Keratinocyte (primary cell): ENCODE results near the gene TTC21B.

Experiments used
- CTCF ChIP-seq, 3 experiments: IDR thresholded peaks in 1 of 3; conservative IDR thresholded peaks in 1 of 3; optimal IDR thresholded peaks in 1 of 3; 2 replicates in 2 of 3; 3 replicates in 1 of 3; pipeline versions ENCODE3 to v1.5.1; 2011; ENCODE audit warnings: low read length in 3 of 3, mild to moderate bottlenecking in 3 of 3, moderate library complexity in 2 of 3, control low read depth in 1 of 3, inconsistent platforms in 1 of 3; ENCODE audit not compliant: insufficient read depth in 2 of 3; ENCODE audit errors: extremely low read depth in 1 of 3
- EZH2 ChIP-seq: IDR thresholded peaks from one replicate; pipeline ENCODE4 v1.6.1; 2012; ENCODE audit warnings: inconsistent platforms, mild to moderate bottlenecking, low read length, moderate library complexity

GRCh38 chr2:165958313-165958960 lies 4.9 kb upstream of the TTC21B start:
- no peak for TF ChIP-seq CTCF (optimal IDR thresholded peaks at IDR 0.05 in 1 of 3, IDR thresholded peaks at IDR 0.05 in 1 of 3, conservative IDR thresholded peaks at IDR 0.05 in 1 of 3; ENCODE audit: extremely low read depth in 1 of 3, insufficient read depth in 2 of 3, low read length in 3 of 3)
- TF ChIP-seq EZH2, result no peak
